GM21786 (cell line): Measurements from ENCODE around the gene PRDM16.
"Not testable (repeated sequence)": the region's sequence is repeated elsewhere in the genome, so short reads cannot be mapped to it uniquely, and the experiment has no call there.

ENCODE experiments used
- ATAC-seq: cut with Tn5 transposase; IDR thresholded peaks from one replicate; pipeline ENCODE4 v1.9.1; 2021; ENCODE audit not compliant: unreplicated experiment

Gene PRDM16

GRCh38 chr1:3271866-3272265, 202.9 kb downstream of the PRDM16 start:
- ATAC-seq, result no peak

GRCh38 chr1:3272321-3273045, 203.5 kb downstream of the PRDM16 start:
- ATAC-seq, result no peak

- ATAC-seq, result no peak
Observed at GRCh38 chr1:3273447-3273846, 204.4 kb downstream of the PRDM16 start.

GRCh38 chr1:3274972-3275371, 206.0 kb downstream of the PRDM16 start:
- no peak for ATAC-seq

GRCh38 chr1:3275471-3276340, 206.7 kb downstream of the PRDM16 start:
- ATAC-seq, result no peak

- ATAC-seq, result no peak
Observed at GRCh38 chr1:3276341-3276800, 207.4 kb downstream of the PRDM16 start.

- no peak for ATAC-seq
Observed at GRCh38 chr1:3277011-3277471, 208.0 kb downstream of the PRDM16 start.

GRCh38 chr1:3277623-3278022, 208.6 kb downstream of the PRDM16 start:
- ATAC-seq, result no peak

GRCh38 chr1:3278416-3279181, 209.6 kb downstream of the PRDM16 start:
- no peak for ATAC-seq

GRCh38 chr1:3279182-3279470, 210.1 kb downstream of the PRDM16 start:
- no peak for ATAC-seq

- ATAC-seq, result no peak
Observed at GRCh38 chr1:3281735-3282134, 212.7 kb downstream of the PRDM16 start.

GRCh38 chr1:3282186-3282585, 213.2 kb downstream of the PRDM16 start:
- ATAC-seq, result no peak

- no peak for ATAC-seq
Observed at GRCh38 chr1:3282656-3283430, 213.8 kb downstream of the PRDM16 start.

- no peak for ATAC-seq
Observed at GRCh38 chr1:3283849-3284248, 214.8 kb downstream of the PRDM16 start.

- no peak for ATAC-seq
Observed at GRCh38 chr1:3284691-3285090, 215.7 kb downstream of the PRDM16 start.

GRCh38 chr1:3285106-3285740, 216.2 kb downstream of the PRDM16 start:
- ATAC-seq, result no peak

- ATAC-seq, result not testable (repeated sequence)
Observed at GRCh38 chr1:3287095-3287494, 218.1 kb downstream of the PRDM16 start.

- no peak for ATAC-seq
Observed at GRCh38 chr1:3287656-3288160, 218.7 kb downstream of the PRDM16 start.

GRCh38 chr1:3289502-3289901, 220.5 kb downstream of the PRDM16 start:
- ATAC-seq, result no peak

- no peak for ATAC-seq
Observed at GRCh38 chr1:3290438-3290837, 221.4 kb downstream of the PRDM16 start.
